HEK293 (cell line): Measurements from ENCODE around the gene SLC7A6.

Source experiments
- BCL11A ChIP-seq: fragments of 450-650 bp; formaldehyde crosslinking; IDR thresholded peaks from 2 replicates; pipeline ENCODE4 v1.5.1; 2016; ENCODE audit warnings: low read depth, missing biosample characterization, missing genetic modification characterization
- CTCF ChIP-seq: fragments of 450-650 bp; formaldehyde crosslinking; IDR thresholded peaks from 2 replicates; pipeline ENCODE4 v1.5.1; 2016; ENCODE audit warnings: missing biosample characterization, missing genetic modification characterization
- INSM2 ChIP-seq: fragments of 450-650 bp; formaldehyde crosslinking; IDR thresholded peaks from 2 replicates; pipeline ENCODE4 v1.5.1; 2016; ENCODE audit warnings: missing biosample characterization, missing genetic modification characterization
- KLF1 ChIP-seq: fragments of 450-650 bp; formaldehyde crosslinking; IDR thresholded peaks from 2 replicates; pipeline ENCODE4 v1.5.1; 2016; ENCODE audit warnings: missing biosample characterization, missing genetic modification characterization
- OSR2 ChIP-seq: fragments of 450-650 bp; formaldehyde crosslinking; IDR thresholded peaks from 2 replicates; pipeline ENCODE4 v1.5.1; 2016; ENCODE audit warnings: missing biosample characterization, missing genetic modification characterization
- PATZ1 ChIP-seq: fragments of 450-650 bp; formaldehyde crosslinking; IDR thresholded peaks from 2 replicates; pipeline ENCODE4 v1.5.1; 2016; ENCODE audit warnings: missing biosample characterization, missing genetic modification characterization
- PBX3 ChIP-seq: sonication (generic); formaldehyde crosslinking; IDR thresholded peaks from 2 replicates; pipeline ENCODE4 v1.8.1; 2022; ENCODE audit warnings: mild to moderate bottlenecking, moderate library complexity, missing genetic modification reagents
- SALL2 ChIP-seq: fragments of 450-650 bp; formaldehyde crosslinking; IDR thresholded peaks from 2 replicates; pipeline ENCODE4 v1.5.0; 2017; ENCODE audit warnings: missing biosample characterization, mild to moderate bottlenecking, missing genetic modification characterization, borderline replicate concordance
- SCRT2 ChIP-seq: fragments of 450-650 bp; formaldehyde crosslinking; IDR thresholded peaks from 2 replicates; pipeline ENCODE4 v1.5.1; 2016; ENCODE audit warnings: missing biosample characterization, missing genetic modification characterization
- TSHZ1 ChIP-seq: fragments of 450-650 bp; formaldehyde crosslinking; IDR thresholded peaks from 2 replicates; pipeline ENCODE4 v1.5.1; 2016; ENCODE audit warnings: missing biosample characterization, missing genetic modification characterization, borderline replicate concordance
- YY1 ChIP-seq: fragments of 450-650 bp; formaldehyde crosslinking; IDR thresholded peaks from 2 replicates; pipeline ENCODE4 v1.5.1; 2018; ENCODE audit warnings: missing biosample characterization, missing genetic modification characterization
- ZEB2 ChIP-seq: fragments of 450-650 bp; formaldehyde crosslinking; IDR thresholded peaks from 2 replicates; pipeline ENCODE4 v1.5.1; 2016; ENCODE audit warnings: missing biosample characterization, missing genetic modification characterization
- ZNF157 ChIP-seq: fragments of 450-650 bp; formaldehyde crosslinking; IDR thresholded peaks from 2 replicates; pipeline ENCODE4 v1.5.1; 2016; ENCODE audit warnings: missing biosample characterization, missing genetic modification characterization
- ZNF18 ChIP-seq: fragments of 450-650 bp; formaldehyde crosslinking; IDR thresholded peaks from 2 replicates; pipeline ENCODE4 v1.5.1; 2016; ENCODE audit warnings: missing biosample characterization, missing genetic modification characterization
- ZNF335 ChIP-seq: fragments of 450-650 bp; formaldehyde crosslinking; conservative IDR thresholded peaks from 2 replicates; pipeline ENCODE4 v1.5.1; 2016; ENCODE audit warnings: missing biosample characterization, missing genetic modification characterization
- ZNF341 ChIP-seq: fragments of 450-650 bp; formaldehyde crosslinking; IDR thresholded peaks from 2 replicates; pipeline ENCODE4; 2016; ENCODE audit warnings: low read depth, missing biosample characterization, missing genetic modification characterization
- ZNF350 ChIP-seq: fragments of 450-650 bp; formaldehyde crosslinking; IDR thresholded peaks from 2 replicates; pipeline ENCODE4 v1.5.0; 2017; ENCODE audit warnings: missing biosample characterization, mild to moderate bottlenecking, missing genetic modification characterization
- ZNF394 ChIP-seq: fragments of 450-650 bp; formaldehyde crosslinking; IDR thresholded peaks from 2 replicates; pipeline ENCODE4 v1.5.1; 2016; ENCODE audit warnings: missing biosample characterization, missing genetic modification characterization, mild to moderate bottlenecking, moderate library complexity, borderline replicate concordance
- ZNF510 ChIP-seq: fragments of 450-650 bp; formaldehyde crosslinking; IDR thresholded peaks from 2 replicates; pipeline ENCODE4 v1.5.1; 2018; ENCODE audit warnings: mild to moderate bottlenecking, missing genetic modification characterization, missing biosample characterization; ENCODE audit not compliant: insufficient replicate concordance
- ZNF530 ChIP-seq: fragments of 450-650 bp; formaldehyde crosslinking; IDR thresholded peaks from 2 replicates; pipeline ENCODE4 v1.5.1; 2016; ENCODE audit warnings: low read depth, missing biosample characterization, missing genetic modification characterization
- ZNF623 ChIP-seq: fragments of 450-650 bp; formaldehyde crosslinking; IDR thresholded peaks from 2 replicates; pipeline ENCODE4 v1.5.1; 2016; ENCODE audit warnings: missing biosample characterization, missing genetic modification characterization
- ZNF670 ChIP-seq: fragments of 450-650 bp; formaldehyde crosslinking; IDR thresholded peaks from 2 replicates; pipeline ENCODE4 v1.5.1; 2016; ENCODE audit warnings: missing biosample characterization, missing genetic modification characterization, low read depth
- ZNF677 ChIP-seq: fragments of 450-650 bp; IDR thresholded peaks from 2 replicates; pipeline ENCODE4 v1.5.0; 2018; ENCODE audit warnings: missing biosample characterization, mild to moderate bottlenecking, missing genetic modification characterization, moderate library complexity
- ZNF701 ChIP-seq: fragments of 450-650 bp; formaldehyde crosslinking; IDR thresholded peaks from 2 replicates; pipeline ENCODE4 v1.5.1; 2016; ENCODE audit warnings: missing biosample characterization, missing genetic modification characterization
- ZNF747 ChIP-seq: fragments of 450-650 bp; formaldehyde crosslinking; IDR thresholded peaks from 2 replicates; pipeline ENCODE4 v1.5.1; 2016; ENCODE audit warnings: missing biosample characterization, missing genetic modification characterization
- ZSCAN4 ChIP-seq: fragments of 450-650 bp; formaldehyde crosslinking; IDR thresholded peaks from 2 replicates; pipeline ENCODE4 v1.5.1; 2017; ENCODE audit warnings: missing biosample characterization, missing genetic modification characterization

SLC7A6 gene

GRCh38 chr16:68237243-68238028 lies 26.9 kb upstream of the SLC7A6 start (continued):
- peak; percentile 85; the same call in 1 of the 2 replicates for TF ChIP-seq PATZ1 (tag by site-specific recombination)
- TF ChIP-seq INSM2 (tag by site-specific recombination), result peak; percentile 93
- TF ChIP-seq YY1 (tag by site-specific recombination), result no peak
- TF ChIP-seq ZNF677 (tag by site-specific recombination), result no peak
- peak; percentile 99 for TF ChIP-seq SCRT2 (tag by site-specific recombination)
- TF ChIP-seq ZNF335, result peak; percentile 76
- TF ChIP-seq ZNF510, result no peak
- TF ChIP-seq TSHZ1, result no peak
- peak; percentile 94 for TF ChIP-seq OSR2 (tag by site-specific recombination)
- no peak for TF ChIP-seq ZNF701
- TF ChIP-seq BCL11A (tag by site-specific recombination), result peak; percentile 71; the same call in 1 of the 2 replicates
- TF ChIP-seq KLF1, result peak; percentile 99
- TF ChIP-seq ZNF157 (tag by site-specific recombination), result no peak
- TF ChIP-seq ZNF341 (tag by site-specific recombination), result peak; percentile 82
- TF ChIP-seq ZNF394 (tag by site-specific recombination), result peak; percentile 40; the same call in 1 of the 2 replicates
- TF ChIP-seq CTCF (tag by site-specific recombination), result peak; percentile 14; the same call in 1 of the 2 replicates
- TF ChIP-seq SALL2, result no peak
- TF ChIP-seq PBX3 (CRISPR knock-in tag), result no peak
- peak; percentile 97 for TF ChIP-seq ZEB2
- TF ChIP-seq ZNF747, result no peak
- no peak for TF ChIP-seq ZNF350 (tag by site-specific recombination)
- no peak for TF ChIP-seq ZNF670 (tag by site-specific recombination)
- no peak for TF ChIP-seq ZSCAN4 (tag by site-specific recombination)
- TF ChIP-seq ZNF623 (tag by site-specific recombination), result no peak
- TF ChIP-seq ZNF18 (tag by site-specific recombination), result no peak
- no peak for TF ChIP-seq ZNF530 (tag by site-specific recombination)
